Skeletal muscle tissue (tissue), 4 donors: ENCODE results near the gene RNF144A. TPM values are rescaled to one million over a fixed set of nuclear protein-coding genes. Genes with fewer than 3 reads are reported as not detected.
A peak's percentile ranks its signal among the peaks of the same experiment; 100 is the strongest.

Source experiments
- H3K27ac ChIP-seq: one replicate; pipeline ENCODE4 v1.7.0; 2013; ENCODE audit warnings: mild to moderate bottlenecking, low read depth, low read length, inconsistent platforms
- H3K27me3 ChIP-seq, 3 donors: one replicate each; pipeline ENCODE4 v1.7.0; 2013; ENCODE audit warnings: low read length in 3 of 3; ENCODE audit not compliant: control insufficient read depth in 3 of 3, insufficient read depth in 3 of 3
- H3K36me3 ChIP-seq, 3 donors: one replicate each; pipeline ENCODE4 v1.7.0; 2013; ENCODE audit warnings: low read length in 3 of 3; ENCODE audit not compliant: control insufficient read depth in 3 of 3, insufficient read depth in 3 of 3
- H3K4me1 ChIP-seq, 3 donors: one replicate each; pipeline ENCODE4 v1.7.0; 2013; ENCODE audit warnings: low read length in 3 of 3, mild to moderate bottlenecking in 3 of 3; ENCODE audit not compliant: control insufficient read depth in 3 of 3, insufficient read depth in 3 of 3
- H3K4me3 ChIP-seq, 3 donors: one replicate each; pipeline ENCODE4 v1.7.0; 2013; ENCODE audit warnings: low read length in 3 of 3
- H3K9ac ChIP-seq, 3 donors: one replicate each; pipeline ENCODE4 v1.7.0; 2013; ENCODE audit warnings: low read length in 3 of 3, mild to moderate bottlenecking in 3 of 3, moderate library complexity in 2 of 3, low read depth in 1 of 3
- H3K9me3 ChIP-seq, 3 donors: one replicate each; pipeline ENCODE4 v1.7.0; 2013; ENCODE audit warnings: low read length in 3 of 3; ENCODE audit not compliant: control insufficient read depth in 3 of 3
- total RNA-seq: library from RNA; depleted of rRNA; stranded (reverse); fragments of >200 nt; gene quantifications from one replicate; pipeline ENCODE4 v1.2.3, GENCODE V29; 2014
- donor health status: Osteomylitis.

Gene RNF144A
- total RNA-seq, 1 donor from 2014 or later: 16.2 TPM

DNA sequence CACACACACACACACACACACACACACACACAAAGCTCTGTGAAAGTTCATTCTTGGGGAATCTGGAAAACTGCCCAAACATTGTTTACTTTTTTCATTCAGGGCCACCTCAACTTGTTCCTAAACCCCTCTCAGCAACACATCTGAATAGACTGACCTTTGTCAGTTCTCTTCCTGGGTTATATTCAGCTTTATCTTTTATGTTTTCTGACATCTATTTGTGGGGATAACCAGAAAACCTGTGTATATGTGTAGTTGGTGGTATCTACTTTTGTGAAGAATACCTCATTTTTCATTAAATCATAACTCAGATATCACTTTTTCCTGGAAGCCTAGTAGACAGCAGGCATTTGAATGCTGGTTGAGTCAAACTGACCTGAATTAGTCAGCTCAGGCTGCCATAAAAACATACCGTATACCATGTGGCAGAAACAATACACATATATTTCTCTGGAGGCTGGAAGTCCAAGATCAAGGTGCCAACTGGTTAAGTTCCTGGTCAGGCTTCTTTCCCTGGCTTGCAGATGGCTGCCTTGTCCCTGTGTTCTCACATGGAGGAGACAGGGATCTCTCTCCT, 11.0 kb upstream of the RNF144A start:
- no peaks in the 10 kb centered on the region for H3K27me3 ChIP-seq
- no peak overlapping the region for H3K9ac ChIP-seq
- H3K27ac ChIP-seq: no peak overlapping the region
- no peaks in the 10 kb centered on the region for H3K36me3 ChIP-seq
- no peaks in the 10 kb centered on the region for H3K4me1 ChIP-seq
- no peaks in the 10 kb centered on the region for H3K9me3 ChIP-seq
- no peak overlapping the region for H3K4me3 ChIP-seq

DNA sequence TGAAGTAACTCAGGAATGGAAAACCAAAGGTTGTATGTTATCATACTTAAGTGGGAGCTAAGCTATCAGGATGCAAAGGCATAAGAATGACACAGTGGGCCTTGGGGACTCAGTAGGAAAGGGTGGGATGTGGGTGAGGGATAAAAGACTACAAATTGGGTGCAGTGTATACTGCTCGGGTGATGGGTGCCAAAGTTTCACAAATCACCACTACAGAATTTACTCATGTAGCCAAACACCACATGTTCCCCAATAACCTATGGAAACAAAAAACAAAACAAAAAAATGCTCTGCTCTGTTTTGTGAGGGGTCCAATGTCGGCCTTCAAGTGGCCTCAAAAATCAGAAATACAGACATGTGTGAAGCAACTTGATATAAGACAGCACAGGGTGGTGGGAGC, 8.9 kb upstream of the RNF144A start:
- no peaks in the 10 kb centered on the region for H3K9me3 ChIP-seq
- H3K27ac ChIP-seq: no peak overlapping the region
- no peaks in the 10 kb centered on the region for H3K4me1 ChIP-seq
- no peak overlapping the region for H3K4me3 ChIP-seq
- no peaks in the 10 kb centered on the region for H3K27me3 ChIP-seq
- no peak overlapping the region for H3K9ac ChIP-seq
- no peaks in the 10 kb centered on the region for H3K36me3 ChIP-seq

DNA sequence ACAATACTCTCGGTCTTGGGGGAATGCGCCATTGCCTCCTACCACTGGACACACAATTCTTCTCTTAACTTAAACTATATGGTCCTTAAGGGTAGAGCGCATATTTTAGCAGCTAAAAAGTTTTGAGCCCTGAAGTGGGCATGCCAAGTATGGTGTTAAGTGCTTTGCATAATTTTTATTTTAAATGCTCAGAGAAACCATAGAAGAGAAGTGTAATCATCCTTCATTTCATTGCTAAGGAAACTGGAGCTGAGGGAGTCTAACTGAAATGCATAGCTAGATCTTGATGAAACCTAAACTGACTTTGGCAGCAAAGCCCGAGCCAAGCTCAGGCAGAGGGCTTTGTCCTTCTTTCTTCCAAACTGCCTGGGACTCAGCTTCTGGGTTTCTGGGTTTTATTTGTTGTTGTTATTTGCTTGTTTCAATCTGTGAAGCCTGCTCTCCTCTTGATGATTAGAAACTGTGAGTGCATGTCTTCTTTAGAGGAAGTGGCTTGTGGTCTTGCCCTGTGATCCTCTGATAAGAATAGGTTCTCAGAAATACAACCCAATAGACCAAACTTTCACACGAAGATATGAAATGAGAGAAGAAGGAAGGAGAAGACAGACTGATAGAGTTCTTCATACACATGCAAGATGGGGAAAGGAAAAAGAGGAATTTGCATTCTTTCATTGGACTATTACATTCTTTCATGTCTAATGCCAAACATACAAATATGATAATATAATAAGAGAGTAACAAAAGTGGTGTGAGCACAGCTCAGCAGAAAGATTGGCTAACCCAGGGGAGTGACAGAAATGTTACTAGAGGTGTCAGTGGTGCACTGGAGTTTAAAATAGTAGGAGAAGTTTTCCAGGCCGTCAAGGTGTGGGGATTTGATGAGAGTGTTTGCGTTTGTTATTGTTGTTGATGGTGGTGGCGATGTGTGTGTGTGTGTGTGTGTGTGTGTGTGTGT, 7.5 kb upstream of the RNF144A start:
- Histone ChIP-seq H3K36me3 (no peaks in the 10 kb centered on the region), H3K27ac (no peak overlapping the region)

GRCh38 chr2:6911721-6912120, 5.5 kb upstream of the RNF144A start:
- H3K9me3 ChIP-seq: no peaks in the 10 kb centered on the region
- no peak overlapping the region for H3K9ac ChIP-seq
- H3K36me3 ChIP-seq: no peaks in the 10 kb centered on the region
- peaks cover 0 to under 1% (median 0%) of the 10 kb centered on the region in 3 donors for H3K4me1 ChIP-seq
- H3K4me3 ChIP-seq: no peak overlapping the region
- H3K27ac ChIP-seq: no peak overlapping the region
- H3K27me3 ChIP-seq: no peaks in the 10 kb centered on the region

More for the DNA sequence above, 7.5 kb upstream of the RNF144A start:
- no peak overlapping the region for H3K4me3 ChIP-seq
- no peaks in the 10 kb centered on the region for H3K9me3 ChIP-seq
- no peaks in the 10 kb centered on the region for H3K27me3 ChIP-seq
- no peaks in the 10 kb centered on the region for H3K4me1 ChIP-seq
- no peak overlapping the region for H3K9ac ChIP-seq

DNA sequence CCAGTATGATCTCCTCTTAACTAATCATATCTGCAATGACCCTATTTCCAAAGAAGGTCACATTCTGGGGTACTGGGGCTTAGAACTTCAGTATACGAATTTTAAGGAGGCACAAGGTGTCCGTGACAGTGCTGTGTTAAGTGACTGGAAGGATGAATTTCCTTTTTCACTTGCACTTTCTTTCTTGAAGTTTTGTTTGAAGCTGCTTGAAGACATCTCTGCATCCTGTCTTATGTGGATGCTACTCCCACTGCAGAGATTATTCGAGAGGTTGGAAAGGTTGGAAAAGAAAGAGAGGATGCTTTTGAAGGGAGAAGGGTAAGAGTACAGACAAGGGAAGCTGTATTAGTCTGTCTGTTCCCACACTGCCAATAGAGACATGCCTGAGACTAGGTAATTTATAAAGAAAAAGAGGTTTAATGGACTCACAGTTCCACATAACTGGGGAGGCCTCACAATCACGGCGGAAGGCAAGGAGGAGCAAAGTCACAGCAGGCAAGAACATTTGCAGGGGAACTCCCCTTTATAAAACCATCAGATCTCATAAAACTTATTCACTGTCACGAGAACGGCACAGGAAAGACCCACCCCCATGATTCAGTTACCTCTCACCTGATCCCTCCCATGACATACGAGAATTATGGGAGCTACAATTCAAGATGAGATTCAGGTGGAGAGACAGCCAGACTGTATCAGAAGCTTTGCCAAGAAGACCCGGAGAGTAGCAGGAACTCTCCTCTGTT, 3.6 kb upstream of the RNF144A start:
- Histone ChIP-seq H3K4me3 (no peak overlapping the region), H3K4me1 (peaks cover 4 to 6% (median 5%) of the 10 kb centered on the region in 3 donors), H3K27ac (no peak overlapping the region), H3K27me3 (no peaks in the 10 kb centered on the region), H3K9ac (no peak overlapping the region), H3K9me3 (no peaks in the 10 kb centered on the region), H3K36me3 (no peaks in the 10 kb centered on the region)

DNA sequence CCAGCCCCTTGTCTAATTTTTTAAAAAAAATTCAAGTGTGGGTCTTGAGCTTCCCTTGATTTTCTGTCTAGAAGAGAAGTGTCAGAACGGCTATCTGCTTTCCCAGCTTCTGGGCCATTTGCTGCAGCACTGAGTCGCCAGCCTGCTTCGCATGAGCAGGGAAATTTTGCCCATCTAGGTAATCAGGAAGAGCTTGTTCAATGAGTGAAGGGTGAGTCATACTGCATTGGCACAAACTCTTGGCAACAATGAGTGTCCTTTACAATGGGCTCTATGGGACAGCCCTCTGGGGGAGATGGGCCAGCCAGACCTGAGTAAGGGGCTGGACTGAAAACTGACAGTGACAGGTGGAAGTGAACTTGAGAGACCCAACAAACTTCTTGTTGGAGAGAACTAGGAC, 2.4 kb upstream of the RNF144A start:
- H3K4me3 ChIP-seq: no peak overlapping the region
- no peaks in the 10 kb centered on the region for H3K27me3 ChIP-seq
- no peak overlapping the region for H3K27ac ChIP-seq
- H3K36me3 ChIP-seq: no peaks in the 10 kb centered on the region
- peaks cover 8 to 16% (median 9%) of the 10 kb centered on the region in 3 donors for H3K4me1 ChIP-seq
- no peaks in the 10 kb centered on the region for H3K9me3 ChIP-seq
- H3K9ac ChIP-seq: no peak overlapping the region

DNA sequence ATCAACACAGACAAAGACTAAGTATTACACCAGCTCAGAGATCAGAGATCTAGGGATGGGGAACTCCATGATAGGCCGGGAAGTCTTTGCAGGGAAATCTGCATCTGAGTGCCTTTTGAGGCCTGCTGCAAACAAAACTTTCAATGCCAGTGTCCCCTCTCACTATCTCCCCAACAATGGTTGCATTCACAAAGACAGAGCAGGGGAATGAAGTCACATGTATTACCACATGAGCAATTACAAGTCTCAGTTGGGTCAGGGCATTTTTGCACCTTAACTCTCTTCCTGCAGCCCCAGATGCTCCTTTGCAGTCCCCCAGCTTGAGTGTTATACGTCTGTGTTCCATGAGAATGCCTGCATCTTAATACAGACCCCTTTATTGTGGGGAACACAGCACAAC, 1.8 kb upstream of the RNF144A start:
- H3K9ac ChIP-seq: no peak overlapping the region
- peaks cover 14 to 22% (median 14%) of the 10 kb centered on the region in 3 donors for H3K4me1 ChIP-seq
- H3K27ac ChIP-seq: no peak overlapping the region
- no peaks in the 10 kb centered on the region for H3K27me3 ChIP-seq
- no peaks in the 10 kb centered on the region for H3K9me3 ChIP-seq
- no peak overlapping the region for H3K4me3 ChIP-seq
- no peaks in the 10 kb centered on the region for H3K36me3 ChIP-seq

DNA sequence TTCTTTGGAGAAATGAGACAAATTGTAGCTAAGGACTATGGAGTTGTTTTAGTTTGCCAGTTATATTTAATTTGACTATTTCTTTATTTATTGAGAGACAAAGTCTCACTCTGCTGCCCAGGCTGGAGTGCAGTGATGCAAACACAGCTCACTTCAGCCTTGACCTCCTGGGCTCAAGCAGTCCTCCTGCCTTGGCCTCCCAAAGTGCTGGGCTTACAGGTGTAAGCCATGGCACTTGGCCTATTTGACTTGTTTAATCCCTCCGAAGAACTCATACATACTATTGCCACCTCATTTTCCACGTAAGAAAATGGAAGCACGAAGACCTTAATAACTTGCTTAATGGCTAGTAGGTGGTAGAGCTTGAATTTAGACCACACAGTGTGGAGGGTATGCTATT, 988 bp upstream of the RNF144A start:
- H3K36me3 ChIP-seq: no peaks in the 10 kb centered on the region
- H3K4me3 ChIP-seq: no peak overlapping the region
- no peaks in the 10 kb centered on the region for H3K9me3 ChIP-seq
- H3K27ac ChIP-seq: no peak overlapping the region
- no peaks in the 10 kb centered on the region for H3K27me3 ChIP-seq
- peaks cover 15 to 24% (median 17%) of the 10 kb centered on the region in 3 donors for H3K4me1 ChIP-seq
- H3K9ac ChIP-seq: no peak overlapping the region

DNA sequence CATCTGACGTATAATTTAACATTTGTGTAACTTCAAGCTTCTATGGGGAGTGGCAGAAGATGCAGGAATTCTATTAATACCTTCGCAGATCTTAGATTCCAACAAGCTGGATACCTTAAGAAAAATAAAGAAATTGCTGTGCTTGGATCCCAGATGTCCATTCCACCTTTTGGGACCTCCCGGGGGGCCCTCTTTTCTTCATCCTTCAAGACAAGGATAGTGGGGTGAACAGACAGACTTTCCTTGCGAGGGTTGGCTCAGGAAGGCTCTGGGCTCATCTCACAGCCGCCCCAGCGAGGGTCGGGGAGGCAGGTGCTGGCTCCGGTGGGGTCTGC, 509 bp upstream of the RNF144A start:
- peak overlapping the region; percentile 45 to 82 (median 47) for H3K9ac ChIP-seq
- H3K4me3 ChIP-seq: peak overlapping the region; percentile 46 to 69 (median 61)
- H3K9me3 ChIP-seq: no peaks in the 10 kb centered on the region
- no peaks in the 10 kb centered on the region for H3K36me3 ChIP-seq
- no peaks in the 10 kb centered on the region for H3K27me3 ChIP-seq
- peaks cover 17 to 29% (median 22%) of the 10 kb centered on the region in 3 donors for H3K4me1 ChIP-seq
- no peak overlapping the region for H3K27ac ChIP-seq
